Measurements from ENCODE around the gene KLHL42. TPM values are rescaled to one million over a fixed set of nuclear protein-coding genes. Genes with fewer than 3 reads are reported as not detected.
A peak's percentile ranks its signal among the peaks of the same experiment; 100 is the strongest.

The KLHL42 gene
- total and polyA plus RNA-seq, 9 of the 15 experiments (the other 6 are each of a cell fraction or from before 2014, with no cell fraction given), result 1.5 to 11.8 (median 9.6) TPM

DNA sequence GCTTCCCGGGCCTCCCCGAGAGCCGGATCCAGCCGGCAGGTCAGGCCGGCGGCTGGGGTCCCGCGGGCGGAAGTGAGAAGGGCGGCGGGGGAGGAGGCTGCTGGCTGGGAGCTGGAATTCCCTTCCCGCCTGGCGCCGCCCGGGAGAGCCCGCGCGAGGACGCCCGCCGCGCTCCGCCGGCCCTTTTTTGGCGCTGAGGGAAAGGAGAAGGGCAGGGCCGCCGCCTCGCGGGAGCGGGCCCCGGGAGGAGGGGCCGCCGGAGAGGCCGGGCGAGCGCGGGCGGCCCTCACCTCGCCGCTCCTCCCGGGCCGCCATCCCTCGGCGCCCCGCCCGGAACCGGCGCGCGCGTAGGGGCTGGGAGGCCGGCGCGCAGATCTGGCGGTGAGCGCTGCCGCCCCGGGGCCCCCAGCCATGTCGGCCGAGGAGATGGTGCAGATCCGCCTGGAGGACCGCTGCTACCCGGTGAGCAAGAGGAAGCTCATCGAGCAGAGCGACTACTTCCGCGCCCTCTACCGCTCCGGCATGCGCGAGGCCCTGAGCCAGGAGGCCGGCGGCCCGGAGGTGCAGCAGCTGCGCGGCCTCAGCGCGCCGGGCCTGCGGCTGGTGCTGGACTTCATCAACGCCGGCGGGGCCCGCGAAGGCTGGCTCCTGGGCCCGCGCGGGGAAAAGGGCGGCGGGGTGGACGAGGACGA is at the start of gene KLHL42, which contains the start of gene MANSC4 (continued):
- TF ChIP-seq CTBP1 (IDR thresholded peaks at IDR 0.05; ENCODE audit: borderline replicate concordance) (peak; percentile 81), PHF20 (IDR thresholded peaks at IDR 0.05; ENCODE audit: partially characterized antibody) (peak; percentile 77), MTA1 (IDR thresholded peaks at IDR 0.05; ENCODE audit: borderline replicate concordance) (no peak), ILF3 (IDR thresholded peaks at IDR 0.05; ENCODE audit: borderline replicate concordance) (no peak), PHF8 (IDR thresholded peaks at IDR 0.05; ENCODE audit: borderline replicate concordance, low read length) (peak; percentile 81; the same call in 1 of the 2 replicates), FOXK2 (conservative IDR thresholded peaks at IDR 0.05 in 1 of 2, IDR thresholded peaks at IDR 0.05 in 1 of 2; ENCODE audit: low read depth in 2 of 2) (no peak), ZNF263 (CRISPR knock-in tag; IDR thresholded peaks at IDR 0.05; ENCODE audit: borderline replicate concordance) (peak; percentile 75), C11orf30 (IDR thresholded peaks at IDR 0.05; ENCODE audit: low read depth) (no peak), WHSC1 (IDR thresholded peaks at IDR 0.05; ENCODE audit: low read length) (no peak), SPI1 (IDR thresholded peaks at IDR 0.05; ENCODE audit: borderline replicate concordance, low read depth, low read length) (0 out of 2 replicates have a peak, but pooled peaks have one; percentile 7), SNIP1 (IDR thresholded peaks at IDR 0.05; ENCODE audit: low read depth) (no peak)
- TF ChIP-seq, protein P1, sequence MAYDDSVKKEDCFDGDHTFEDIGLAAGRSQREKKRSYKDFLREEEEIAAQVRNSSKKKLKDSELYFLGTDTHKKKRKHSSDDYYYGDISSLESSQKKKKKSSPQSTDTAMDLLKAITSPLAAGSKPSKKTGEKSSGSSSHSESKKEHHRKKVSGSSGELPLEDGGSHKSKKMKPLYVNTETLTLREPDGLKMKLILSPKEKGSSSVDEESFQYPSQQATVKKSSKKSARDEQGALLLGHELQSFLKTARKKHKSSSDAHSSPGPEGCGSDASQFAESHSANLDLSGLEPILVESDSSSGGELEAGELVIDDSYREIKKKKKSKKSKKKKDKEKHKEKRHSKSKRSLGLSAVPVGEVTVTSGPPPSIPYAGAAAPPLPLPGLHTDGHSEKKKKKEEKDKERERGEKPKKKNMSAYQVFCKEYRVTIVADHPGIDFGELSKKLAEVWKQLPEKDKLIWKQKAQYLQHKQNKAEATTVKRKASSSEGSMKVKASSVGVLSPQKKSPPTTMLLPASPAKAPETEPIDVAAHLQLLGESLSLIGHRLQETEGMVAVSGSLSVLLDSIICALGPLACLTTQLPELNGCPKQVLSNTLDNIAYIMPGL (CRISPR knock-in tag; IDR thresholded peaks at IDR 0.05), result no peak
- TF ChIP-seq, protein P2, sequence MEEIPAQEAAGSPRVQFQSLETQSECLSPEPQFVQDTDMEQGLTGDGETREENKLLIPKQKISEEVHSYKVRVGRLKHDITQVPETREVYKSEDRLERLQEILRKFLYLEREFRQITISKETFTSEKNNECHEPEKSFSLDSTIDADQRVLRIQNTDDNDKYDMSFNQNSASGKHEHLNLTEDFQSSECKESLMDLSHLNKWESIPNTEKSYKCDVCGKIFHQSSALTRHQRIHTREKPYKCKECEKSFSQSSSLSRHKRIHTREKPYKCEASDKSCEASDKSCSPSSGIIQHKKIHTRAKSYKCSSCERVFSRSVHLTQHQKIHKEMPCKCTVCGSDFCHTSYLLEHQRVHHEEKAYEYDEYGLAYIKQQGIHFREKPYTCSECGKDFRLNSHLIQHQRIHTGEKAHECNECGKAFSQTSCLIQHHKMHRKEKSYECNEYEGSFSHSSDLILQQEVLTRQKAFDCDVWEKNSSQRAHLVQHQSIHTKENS (CRISPR knock-in tag; IDR thresholded peaks at IDR 0.05), result no peak
- TF ChIP-seq, protein P3, sequence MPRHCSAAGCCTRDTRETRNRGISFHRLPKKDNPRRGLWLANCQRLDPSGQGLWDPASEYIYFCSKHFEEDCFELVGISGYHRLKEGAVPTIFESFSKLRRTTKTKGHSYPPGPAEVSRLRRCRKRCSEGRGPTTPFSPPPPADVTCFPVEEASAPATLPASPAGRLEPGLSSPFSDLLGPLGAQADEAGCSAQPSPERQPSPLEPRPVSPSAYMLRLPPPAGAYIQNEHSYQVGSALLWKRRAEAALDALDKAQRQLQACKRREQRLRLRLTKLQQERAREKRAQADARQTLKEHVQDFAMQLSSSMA (CRISPR knock-in tag; IDR thresholded peaks at IDR 0.05), result 0 out of 2 replicates have a peak, but pooled peaks have one; percentile 44
- TF ChIP-seq, protein P4, sequence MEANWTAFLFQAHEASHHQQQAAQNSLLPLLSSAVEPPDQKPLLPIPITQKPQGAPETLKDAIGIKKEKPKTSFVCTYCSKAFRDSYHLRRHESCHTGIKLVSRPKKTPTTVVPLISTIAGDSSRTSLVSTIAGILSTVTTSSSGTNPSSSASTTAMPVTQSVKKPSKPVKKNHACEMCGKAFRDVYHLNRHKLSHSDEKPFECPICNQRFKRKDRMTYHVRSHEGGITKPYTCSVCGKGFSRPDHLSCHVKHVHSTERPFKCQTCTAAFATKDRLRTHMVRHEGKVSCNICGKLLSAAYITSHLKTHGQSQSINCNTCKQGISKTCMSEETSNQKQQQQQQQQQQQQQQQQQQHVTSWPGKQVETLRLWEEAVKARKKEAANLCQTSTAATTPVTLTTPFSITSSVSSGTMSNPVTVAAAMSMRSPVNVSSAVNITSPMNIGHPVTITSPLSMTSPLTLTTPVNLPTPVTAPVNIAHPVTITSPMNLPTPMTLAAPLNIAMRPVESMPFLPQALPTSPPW (CRISPR knock-in tag; IDR thresholded peaks at IDR 0.05), result peak; percentile 78

Data from K562 (cell line).